ENCODE measurements around the gene CTBP1.

The CTBP1 gene

DNA sequence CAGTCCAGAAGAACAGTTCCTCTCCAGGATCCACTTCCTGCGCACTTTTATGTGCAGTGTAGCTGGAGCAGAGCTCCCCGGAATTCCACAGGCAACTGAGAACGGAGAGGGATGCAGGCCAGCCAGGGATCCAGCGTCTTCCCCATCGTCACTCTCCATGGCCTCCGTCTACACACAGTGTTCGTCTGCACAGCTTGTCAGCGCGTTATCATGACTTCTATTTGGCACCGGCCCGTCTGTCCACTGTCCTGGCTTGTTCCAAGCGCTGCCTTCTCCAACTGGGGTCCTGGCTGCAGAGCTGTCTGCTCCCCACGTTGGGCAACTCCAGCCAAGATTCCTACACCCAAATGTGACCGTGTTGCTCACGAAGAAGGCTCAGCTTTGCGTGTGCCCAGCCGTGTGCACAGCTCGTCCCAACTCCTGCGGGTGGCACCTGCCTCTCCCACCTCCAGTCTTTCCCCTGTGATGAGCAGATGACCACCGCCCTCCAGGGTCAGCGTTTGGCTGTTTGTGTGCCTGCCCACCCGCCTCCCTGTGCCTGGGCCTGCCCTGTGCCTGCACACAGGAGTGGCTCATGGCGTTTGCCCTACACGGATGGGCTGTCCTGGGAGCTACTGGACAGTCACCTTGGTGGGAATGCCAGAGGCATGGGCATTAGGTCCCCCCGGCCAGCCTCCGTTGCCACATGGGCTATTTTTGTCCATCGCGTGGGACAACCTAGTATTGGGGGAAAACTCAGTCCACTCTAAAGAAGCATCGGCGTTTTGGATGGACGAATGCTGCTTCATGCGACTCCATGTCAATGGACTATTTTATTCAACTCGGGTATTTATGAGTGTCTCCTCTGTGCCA lies 2.2 kb upstream of the CTBP1 start:
- CTCF ChIA-PET: interaction anchor here (0.7 to 2.4 kb wide), 6 partner anchors 10 to 120 kb away, joined by 3 to 8 read pairs (median 4); partner anchors contain the start of gene UVSSA
- Histone ChIP-seq H3K9me3 (ENCODE audit: control extremely low read depth in 1 of 5, control insufficient read depth in 4 of 5, insufficient read depth in 2 of 5, low read depth in 1 of 5, low read length in 4 of 5) (peaks cover 0 to 38% (median 16%) of the 10 kb centered on the region in 5 experiments), H3K4me1 (ENCODE audit: control extremely low read depth in 1 of 4, control insufficient read depth in 4 of 4, insufficient read depth in 4 of 4, low read length in 3 of 4) (peaks cover 2 to 28% (median 23%) of the 10 kb centered on the region in 4 experiments), H3K36me3 (ENCODE audit: control insufficient read depth in 4 of 4, insufficient read depth in 4 of 4, low read length in 3 of 4) (peaks cover 0 to 15% (median 8%) of the 10 kb centered on the region in 4 experiments), H3K27ac (ENCODE audit: insufficient read depth in 1 of 2, low read depth in 1 of 2, low read length in 2 of 2, poor library complexity in 1 of 2, severe bottlenecking in 2 of 2) (no peak overlapping the region), H3K27me3 (replicated peaks in 2 of 5; ENCODE audit: control insufficient read depth in 4 of 5, insufficient read depth in 5 of 5, low read length in 4 of 5) (peaks cover 0 to 2% (median 0%) of the 10 kb centered on the region in 5 experiments), H3K4me3 (ENCODE audit: control insufficient read depth in 1 of 7, extremely low read depth in 1 of 7, insufficient read depth in 4 of 7, low read depth in 2 of 7, low read length in 6 of 7) (no peak overlapping the region)
- WGBS (ENCODE audit: insufficient coverage): 97% methylated on average over 30 of the region's 33 CpGs
- POLR2A ChIA-PET: interaction anchor here (0.6 to 0.9 kb wide), 2 partner anchors 11 to 46 kb away, joined by 3 to 4 read pairs; no protein-coding TSS in a partner anchor
- DNase-seq: no peak

DNA sequence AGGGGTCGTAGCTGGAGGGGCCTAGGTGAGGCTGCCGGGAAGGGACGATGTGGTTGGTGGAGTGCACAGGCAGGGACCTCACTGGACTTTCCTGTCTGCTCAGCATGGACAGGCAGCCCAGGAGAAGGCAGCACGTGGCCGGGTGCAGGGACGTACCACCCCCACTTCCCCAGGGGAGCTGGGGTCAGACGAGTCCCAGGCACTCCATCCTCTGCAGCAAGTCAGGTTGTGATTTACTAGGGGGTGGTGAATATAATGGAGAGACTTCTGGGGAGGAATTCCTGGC lies 1.5 kb upstream of the CTBP1 start:
- Histone ChIP-seq H3K27ac (ENCODE audit: insufficient read depth in 1 of 2, low read depth in 1 of 2, low read length in 2 of 2, poor library complexity in 1 of 2, severe bottlenecking in 2 of 2) (peak overlapping the region in 1 of 2 experiments; percentile 84), H3K4me1 (ENCODE audit: control extremely low read depth in 1 of 4, control insufficient read depth in 4 of 4, insufficient read depth in 4 of 4, low read length in 3 of 4) (peaks cover 2 to 35% (median 29%) of the 10 kb centered on the region in 4 experiments)

DNA sequence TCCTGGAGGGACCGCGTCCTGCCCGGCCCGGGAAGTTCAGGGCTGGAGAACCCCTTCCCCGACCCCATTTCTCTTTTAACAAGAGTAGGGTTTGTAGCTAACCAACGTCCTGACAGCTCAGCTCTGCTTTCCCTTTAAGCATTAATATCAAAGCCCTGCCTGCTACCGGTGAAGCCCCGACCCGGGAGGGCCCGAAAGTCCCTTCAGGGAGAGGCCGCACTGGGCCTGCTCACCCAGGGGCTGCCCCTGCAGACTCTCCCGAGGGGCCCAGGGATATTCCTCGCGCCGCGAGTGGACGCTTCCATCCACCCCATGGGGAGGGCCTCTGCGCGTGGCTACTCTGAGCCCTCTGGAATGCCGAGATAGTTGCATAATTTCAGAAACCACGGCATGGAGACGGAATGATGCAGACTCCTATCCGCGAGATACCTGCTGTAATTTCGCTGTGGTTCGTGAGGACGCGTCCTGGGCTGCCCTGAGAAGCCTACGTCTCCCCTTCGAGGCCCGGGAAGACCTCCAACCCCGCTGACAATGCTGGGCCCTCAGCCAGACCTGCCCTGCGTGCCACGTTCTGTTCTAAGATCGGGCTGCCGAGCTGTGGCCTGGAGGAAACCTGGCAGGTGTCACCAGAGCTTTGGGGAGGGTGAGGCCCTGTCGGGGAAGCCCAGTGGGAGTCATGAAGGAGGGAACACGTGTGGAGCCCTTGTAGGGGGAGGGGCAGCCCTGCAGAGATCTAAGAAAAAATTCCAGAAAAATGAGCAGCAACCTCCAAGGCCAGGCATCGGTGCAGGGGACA lies 999 bp upstream of the CTBP1 start:
- ChIA-PET CTCF (interaction anchor here (0.7 to 2.4 kb wide), 7 partner anchors 14 to 119 kb away, joined by 3 to 8 read pairs (median 4); partner anchors contain the start of gene UVSSA), POLR2A (interaction anchor here (0.6 to 3.6 kb wide), 4 partner anchors 15 to 113 kb away, joined by 3 to 26 read pairs (median 4); partner anchors contain the start of gene UVSSA)
- 37% methylated on average over 37 of the region's 39 CpGs for WGBS (ENCODE audit: insufficient coverage)
- no peaks in the 10 kb centered on the region for H3K27me3 ChIP-seq (replicated peaks in 2 of 5; ENCODE audit: control insufficient read depth in 4 of 5, insufficient read depth in 5 of 5, low read length in 4 of 5)
- peak overlapping the region; percentile 62 to 84 for H3K27ac ChIP-seq (ENCODE audit: insufficient read depth in 1 of 2, low read depth in 1 of 2, low read length in 2 of 2, poor library complexity in 1 of 2, severe bottlenecking in 2 of 2)
- H3K4me3 ChIP-seq (ENCODE audit: control insufficient read depth in 1 of 7, extremely low read depth in 1 of 7, insufficient read depth in 4 of 7, low read depth in 2 of 7, low read length in 6 of 7): peak overlapping the region; percentile 61 to 88 (median 68)
- peaks cover 0 to 32% (median 12%) of the 10 kb centered on the region in 5 experiments for H3K9me3 ChIP-seq (ENCODE audit: control extremely low read depth in 1 of 5, control insufficient read depth in 4 of 5, insufficient read depth in 2 of 5, low read depth in 1 of 5, low read length in 4 of 5)
- H3K36me3 ChIP-seq (ENCODE audit: control insufficient read depth in 4 of 4, insufficient read depth in 4 of 4, low read length in 3 of 4): peaks cover 0 to 19% (median 10%) of the 10 kb centered on the region in 4 experiments
- DNase-seq: peak; percentile 26 to 69 (median 66)
- peaks cover 2 to 40% (median 35%) of the 10 kb centered on the region in 4 experiments for H3K4me1 ChIP-seq (ENCODE audit: control extremely low read depth in 1 of 4, control insufficient read depth in 4 of 4, insufficient read depth in 4 of 4, low read length in 3 of 4)

More for the DNA sequence above, 1.5 kb upstream of the CTBP1 start:
- Histone ChIP-seq H3K4me3 (ENCODE audit: control insufficient read depth in 1 of 7, extremely low read depth in 1 of 7, insufficient read depth in 4 of 7, low read depth in 2 of 7, low read length in 6 of 7) (peak overlapping the region in 4 of 7 experiments; percentile 65 to 88 (median 86)), H3K36me3 (ENCODE audit: control insufficient read depth in 4 of 4, insufficient read depth in 4 of 4, low read length in 3 of 4) (peaks cover 0 to 16% (median 10%) of the 10 kb centered on the region in 4 experiments), H3K9me3 (ENCODE audit: control extremely low read depth in 1 of 5, control insufficient read depth in 4 of 5, insufficient read depth in 2 of 5, low read depth in 1 of 5, low read length in 4 of 5) (peaks cover 0 to 35% (median 16%) of the 10 kb centered on the region in 5 experiments), H3K27me3 (replicated peaks in 2 of 5; ENCODE audit: control insufficient read depth in 4 of 5, insufficient read depth in 5 of 5, low read length in 4 of 5) (peaks cover 0 to 2% (median 0%) of the 10 kb centered on the region in 5 experiments)
- WGBS (ENCODE audit: insufficient coverage): 97% methylated on average over 4 of the region's 7 CpGs
- no peak for DNase-seq
- ChIA-PET CTCF (interaction anchor here (0.7 to 2.4 kb wide), 6 partner anchors 14 to 119 kb away, joined by 3 to 8 read pairs (median 4); partner anchors contain the start of gene UVSSA), POLR2A (interaction anchor here (3.6 kb wide), 1 partner anchor 96 kb away, joined by 26 read pairs; the partner anchor contains the start of gene UVSSA)

DNA sequence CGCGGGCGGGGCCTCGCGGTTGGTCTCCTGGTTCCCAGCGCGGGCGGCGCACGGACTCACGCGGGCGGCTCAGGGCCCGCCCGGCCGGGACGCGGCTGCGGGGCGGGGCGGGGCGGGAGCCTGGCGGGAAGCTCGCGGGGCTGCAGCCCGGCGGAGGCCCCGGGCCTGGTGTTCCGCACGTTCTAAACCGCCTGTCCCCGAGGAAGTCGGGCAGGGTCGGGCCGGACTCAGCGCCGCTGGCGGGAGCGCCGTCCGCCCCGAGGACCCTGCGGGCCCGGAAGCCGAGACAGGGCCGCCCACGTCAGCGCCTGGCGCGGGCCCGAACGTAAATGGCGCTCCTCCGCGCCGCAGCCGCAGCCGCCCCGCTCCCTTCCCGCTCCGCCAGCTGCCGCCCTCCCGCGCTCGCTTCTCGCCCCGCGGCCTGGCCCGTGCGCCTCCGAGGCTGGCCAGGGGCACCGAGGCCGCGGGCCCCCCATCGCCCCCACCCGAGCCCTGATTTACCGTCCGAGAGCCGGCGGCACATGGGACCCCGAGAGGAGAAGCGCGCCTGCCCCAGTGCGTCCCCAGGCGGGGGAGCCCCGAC lies 309 bp upstream of the CTBP1 start:
- peaks cover 0 to 24% (median 10%) of the 10 kb centered on the region in 4 experiments for H3K36me3 ChIP-seq (ENCODE audit: control insufficient read depth in 4 of 4, insufficient read depth in 4 of 4, low read length in 3 of 4)
- peaks cover 0 to 28% (median 9%) of the 10 kb centered on the region in 5 experiments for H3K9me3 ChIP-seq (ENCODE audit: control extremely low read depth in 1 of 5, control insufficient read depth in 4 of 5, insufficient read depth in 2 of 5, low read depth in 1 of 5, low read length in 4 of 5)
- peak overlapping the region; percentile 62 to 84 for H3K27ac ChIP-seq (ENCODE audit: insufficient read depth in 1 of 2, low read depth in 1 of 2, low read length in 2 of 2, poor library complexity in 1 of 2, severe bottlenecking in 2 of 2)
- ChIA-PET POLR2A (interaction anchor here (0.6 to 3.6 kb wide), 5 partner anchors 14 to 112 kb away, joined by 3 to 26 read pairs (median 4); partner anchors contain the start of genes SPON2 and UVSSA), CTCF (interaction anchor here (1.0 to 2.0 kb wide), 3 partner anchors 15 to 98 kb away, joined by 3 to 5 read pairs (median 4); partner anchors contain the start of gene UVSSA)
- peaks cover 2 to 47% (median 42%) of the 10 kb centered on the region in 4 experiments for H3K4me1 ChIP-seq (ENCODE audit: control extremely low read depth in 1 of 4, control insufficient read depth in 4 of 4, insufficient read depth in 4 of 4, low read length in 3 of 4)
- DNase-seq: peak; percentile 89 to 95 (median 94)
- 0% methylated on average over 81 of the region's 86 CpGs for WGBS (ENCODE audit: insufficient coverage)
- H3K27me3 ChIP-seq (replicated peaks in 2 of 5; ENCODE audit: control insufficient read depth in 4 of 5, insufficient read depth in 5 of 5, low read length in 4 of 5): no peaks in the 10 kb centered on the region
- H3K4me3 ChIP-seq (ENCODE audit: control insufficient read depth in 1 of 7, extremely low read depth in 1 of 7, insufficient read depth in 4 of 7, low read depth in 2 of 7, low read length in 6 of 7): peak overlapping the region; percentile 61 to 88 (median 68)

DNA sequence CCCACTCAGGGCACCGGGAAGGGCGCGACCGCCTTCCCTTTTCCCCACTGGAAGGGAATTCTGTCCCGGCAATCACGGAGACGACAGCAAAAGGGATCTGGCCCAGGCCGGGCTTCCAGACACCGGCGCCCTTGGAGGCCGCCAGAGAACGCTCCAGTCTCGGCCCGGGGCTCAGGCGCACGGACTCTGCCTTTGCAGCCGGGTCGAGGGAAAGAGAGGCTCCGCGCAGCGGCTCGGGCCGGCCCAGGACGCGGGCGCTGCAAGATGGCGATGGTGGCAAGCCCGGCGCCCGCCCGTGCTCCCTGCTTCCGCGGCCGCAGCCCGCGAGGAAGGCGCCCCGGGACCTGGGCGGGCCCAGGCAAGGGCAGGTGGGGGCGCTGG lies 1.1 kb downstream of the CTBP1 start:
- Histone ChIP-seq H3K4me1 (ENCODE audit: control extremely low read depth in 1 of 4, control insufficient read depth in 4 of 4, insufficient read depth in 4 of 4, low read length in 3 of 4) (peaks cover 2 to 56% (median 54%) of the 10 kb centered on the region in 4 experiments), H3K4me3 (ENCODE audit: control insufficient read depth in 1 of 7, extremely low read depth in 1 of 7, insufficient read depth in 4 of 7, low read depth in 2 of 7, low read length in 6 of 7) (peak overlapping the region; percentile 54 to 88 (median 79)), H3K9me3 (ENCODE audit: control extremely low read depth in 1 of 5, control insufficient read depth in 4 of 5, insufficient read depth in 2 of 5, low read depth in 1 of 5, low read length in 4 of 5) (peaks cover 0 to 17% (median 0%) of the 10 kb centered on the region in 5 experiments), H3K36me3 (ENCODE audit: control insufficient read depth in 4 of 4, insufficient read depth in 4 of 4, low read length in 3 of 4) (peaks cover 0 to 35% (median 4%) of the 10 kb centered on the region in 4 experiments), H3K27me3 (replicated peaks in 2 of 5; ENCODE audit: control insufficient read depth in 4 of 5, insufficient read depth in 5 of 5, low read length in 4 of 5) (no peaks in the 10 kb centered on the region), H3K27ac (ENCODE audit: insufficient read depth in 1 of 2, low read depth in 1 of 2, low read length in 2 of 2, poor library complexity in 1 of 2, severe bottlenecking in 2 of 2) (peak overlapping the region; percentile 78 to 79)
- ChIA-PET CTCF (interaction anchor here (0.7 to 1.6 kb wide), 5 partner anchors 20 to 155 kb away, joined by 3 to 6 read pairs (median 4); no protein-coding TSS in a partner anchor), POLR2A (interaction anchor here (1.3 to 3.6 kb wide), 2 partner anchors 76 to 99 kb away, joined by 5 to 26 read pairs; partner anchors contain the start of genes SPON2 and UVSSA)
- no peak for DNase-seq
- WGBS (ENCODE audit: insufficient coverage): 0% methylated on average over 40 of the region's 40 CpGs
